Ishikawa (cell line): Measurements from ENCODE around the gene ZPBP2.

Source experiments
- CEBPB ChIP-seq: IDR thresholded peaks from 2 replicates; pipeline ENCODE4 v1.6.1; 2012
- CREB1 ChIP-seq: IDR thresholded peaks from 2 replicates; pipeline ENCODE4 v1.6.1; 2012; ENCODE audit warnings: low read depth
- EGR1 ChIP-seq: IDR thresholded peaks from 2 replicates; pipeline ENCODE4 v1.6.1; 2012
- EP300 ChIP-seq: IDR thresholded peaks from 2 replicates; pipeline ENCODE4 v1.6.1; 2012; ENCODE audit warnings: borderline replicate concordance
- FOXM1 ChIP-seq: IDR thresholded peaks from 2 replicates; pipeline ENCODE4 v1.6.1; 2012; ENCODE audit warnings: low read depth, borderline replicate concordance
- NFIC ChIP-seq: IDR thresholded peaks from 2 replicates; pipeline ENCODE4 v1.6.1; 2012
- RAD21 ChIP-seq: IDR thresholded peaks from 2 replicates; pipeline ENCODE4 v1.6.1; 2012; ENCODE audit warnings: low read depth
- TAF1 ChIP-seq: IDR thresholded peaks from 2 replicates; pipeline ENCODE4 v1.6.1; 2012; ENCODE audit warnings: low read depth, mild to moderate bottlenecking
- TCF12 ChIP-seq: IDR thresholded peaks from 2 replicates; pipeline ENCODE4 v1.6.1; 2012; ENCODE audit warnings: low read depth
- TEAD4 ChIP-seq: IDR thresholded peaks from 2 replicates; pipeline ENCODE4 v1.6.1; 2012
- YY1 ChIP-seq: IDR thresholded peaks from 2 replicates; pipeline ENCODE4 v1.6.1; 2012; ENCODE audit warnings: low read depth
- ZBTB7A ChIP-seq: IDR thresholded peaks from 2 replicates; pipeline ENCODE4 v1.6.1; 2012; ENCODE audit warnings: low read depth
- TF ChIP-seq, protein P1 (sequence below): IDR thresholded peaks from 2 replicates; pipeline ENCODE4 v1.6.1; 2012
- TF ChIP-seq, protein P2 (sequence below): IDR thresholded peaks from 2 replicates; pipeline ENCODE4 v1.6.1; 2012
- TF ChIP-seq, protein P3 (sequence below): IDR thresholded peaks from 2 replicates; pipeline ENCODE4 v1.6.1; 2012; ENCODE audit warnings: low read depth, mild to moderate bottlenecking

Gene ZPBP2

DNA sequence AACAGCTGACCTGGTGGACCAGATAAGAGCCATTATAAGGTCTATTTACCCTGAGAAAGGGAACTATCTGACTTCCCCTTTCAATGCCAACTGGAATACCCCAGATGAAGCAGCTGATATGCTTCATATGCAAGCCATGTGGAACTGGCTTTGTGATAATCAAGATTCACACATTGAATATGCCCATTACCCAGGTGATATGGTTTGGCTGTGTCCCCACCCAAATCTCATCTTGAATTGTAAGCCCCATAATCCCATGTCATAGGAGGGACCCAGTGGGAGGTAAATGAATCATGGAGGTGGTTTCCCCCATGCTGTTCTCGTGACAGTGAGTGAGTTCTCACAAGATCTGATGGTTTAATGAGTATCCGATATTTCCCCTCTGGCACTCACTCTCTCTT is 46.0 kb upstream of the ZPBP2 start:
- TF ChIP-seq ZBTB7A (no peak), TAF1 (no peak), YY1 (no peak), CREB1 (no peak), EP300 (no peak), EGR1 (no peak), TCF12 (no peak), TEAD4 (no peak), NFIC (no peak), RAD21 (no peak), CEBPB (no peak), FOXM1 (no peak)
- TF ChIP-seq, protein P1, sequence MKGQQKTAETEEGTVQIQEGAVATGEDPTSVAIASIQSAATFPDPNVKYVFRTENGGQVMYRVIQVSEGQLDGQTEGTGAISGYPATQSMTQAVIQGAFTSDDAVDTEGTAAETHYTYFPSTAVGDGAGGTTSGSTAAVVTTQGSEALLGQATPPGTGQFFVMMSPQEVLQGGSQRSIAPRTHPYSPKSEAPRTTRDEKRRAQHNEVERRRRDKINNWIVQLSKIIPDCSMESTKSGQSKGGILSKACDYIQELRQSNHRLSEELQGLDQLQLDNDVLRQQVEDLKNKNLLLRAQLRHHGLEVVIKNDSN = no peak
- TF ChIP-seq, protein P2, sequence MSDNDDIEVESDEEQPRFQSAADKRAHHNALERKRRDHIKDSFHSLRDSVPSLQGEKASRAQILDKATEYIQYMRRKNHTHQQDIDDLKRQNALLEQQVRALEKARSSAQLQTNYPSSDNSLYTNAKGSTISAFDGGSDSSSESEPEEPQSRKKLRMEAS = no peak
- TF ChIP-seq, protein P3, sequence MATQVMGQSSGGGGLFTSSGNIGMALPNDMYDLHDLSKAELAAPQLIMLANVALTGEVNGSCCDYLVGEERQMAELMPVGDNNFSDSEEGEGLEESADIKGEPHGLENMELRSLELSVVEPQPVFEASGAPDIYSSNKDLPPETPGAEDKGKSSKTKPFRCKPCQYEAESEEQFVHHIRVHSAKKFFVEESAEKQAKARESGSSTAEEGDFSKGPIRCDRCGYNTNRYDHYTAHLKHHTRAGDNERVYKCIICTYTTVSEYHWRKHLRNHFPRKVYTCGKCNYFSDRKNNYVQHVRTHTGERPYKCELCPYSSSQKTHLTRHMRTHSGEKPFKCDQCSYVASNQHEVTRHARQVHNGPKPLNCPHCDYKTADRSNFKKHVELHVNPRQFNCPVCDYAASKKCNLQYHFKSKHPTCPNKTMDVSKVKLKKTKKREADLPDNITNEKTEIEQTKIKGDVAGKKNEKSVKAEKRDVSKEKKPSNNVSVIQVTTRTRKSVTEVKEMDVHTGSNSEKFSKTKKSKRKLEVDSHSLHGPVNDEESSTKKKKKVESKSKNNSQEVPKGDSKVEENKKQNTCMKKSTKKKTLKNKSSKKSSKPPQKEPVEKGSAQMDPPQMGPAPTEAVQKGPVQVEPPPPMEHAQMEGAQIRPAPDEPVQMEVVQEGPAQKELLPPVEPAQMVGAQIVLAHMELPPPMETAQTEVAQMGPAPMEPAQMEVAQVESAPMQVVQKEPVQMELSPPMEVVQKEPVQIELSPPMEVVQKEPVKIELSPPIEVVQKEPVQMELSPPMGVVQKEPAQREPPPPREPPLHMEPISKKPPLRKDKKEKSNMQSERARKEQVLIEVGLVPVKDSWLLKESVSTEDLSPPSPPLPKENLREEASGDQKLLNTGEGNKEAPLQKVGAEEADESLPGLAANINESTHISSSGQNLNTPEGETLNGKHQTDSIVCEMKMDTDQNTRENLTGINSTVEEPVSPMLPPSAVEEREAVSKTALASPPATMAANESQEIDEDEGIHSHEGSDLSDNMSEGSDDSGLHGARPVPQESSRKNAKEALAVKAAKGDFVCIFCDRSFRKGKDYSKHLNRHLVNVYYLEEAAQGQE = no peak

DNA sequence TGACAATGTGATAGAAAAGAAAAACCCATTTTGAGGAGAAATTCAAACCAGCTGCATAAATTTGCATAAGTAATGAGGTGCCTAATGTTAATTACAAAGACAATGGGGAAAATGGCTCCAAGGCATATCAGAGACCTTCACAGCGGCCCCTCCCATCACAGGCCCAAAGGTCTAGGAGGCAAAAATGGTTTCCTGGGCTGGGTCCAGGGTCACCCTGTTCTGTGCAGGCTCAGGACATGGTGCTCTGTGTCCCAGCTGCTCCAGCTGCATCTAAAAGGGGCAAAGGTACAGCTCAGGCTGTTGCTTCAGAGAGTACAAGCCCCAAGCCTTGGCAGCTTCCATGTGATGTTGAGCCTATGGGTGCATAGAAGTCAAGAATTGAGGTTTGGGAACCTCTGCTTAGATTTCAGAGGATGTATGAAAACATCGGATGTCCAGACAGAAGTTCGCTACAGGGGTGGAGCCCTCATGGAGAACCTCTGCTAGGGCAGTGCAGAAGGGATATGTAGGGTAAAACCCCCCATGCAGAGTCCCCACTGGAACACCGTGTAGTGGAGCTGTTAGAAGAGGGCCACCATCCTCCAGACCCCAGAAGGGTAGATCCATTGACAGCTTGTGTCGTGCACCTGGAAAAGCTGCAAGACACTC is 44.5 kb upstream of the ZPBP2 start:
- TF ChIP-seq CREB1 (no peak), TEAD4 (no peak), EGR1 (no peak), CEBPB (no peak), YY1 (no peak), NFIC (no peak), EP300 (no peak), RAD21 (no peak), TCF12 (no peak), TAF1 (no peak), ZBTB7A (no peak), FOXM1 (no peak)
- TF ChIP-seq, protein P3 = no peak
- TF ChIP-seq, protein P2 = no peak

DNA sequence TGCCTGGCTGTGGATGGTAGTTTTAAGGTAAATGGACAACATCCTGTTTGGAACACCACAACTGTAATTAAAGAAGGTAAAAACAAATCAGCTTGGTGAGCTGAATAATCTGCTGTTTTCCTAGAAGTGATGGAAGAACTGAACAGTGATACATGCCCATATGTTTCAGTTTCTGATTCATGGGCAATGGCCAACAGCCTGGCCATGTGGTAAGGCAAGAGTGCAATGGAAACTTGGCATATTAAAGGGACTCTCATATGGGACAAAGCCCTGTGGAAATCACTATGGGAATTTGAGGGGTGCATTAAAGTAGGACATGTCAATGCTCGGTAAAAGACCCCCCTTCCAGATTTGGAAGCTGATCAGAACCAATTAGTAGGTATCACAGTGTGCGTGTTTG is 41.7 kb upstream of the ZPBP2 start:
- TF ChIP-seq TEAD4 (no peak), CREB1 (no peak), FOXM1 (no peak), NFIC (no peak), YY1 (no peak), EP300 (no peak), RAD21 (no peak), TCF12 (no peak), ZBTB7A (no peak), TAF1 (no peak), EGR1 (no peak)
- TF ChIP-seq, protein P1 = no peak
- TF ChIP-seq, protein P3 = no peak

DNA sequence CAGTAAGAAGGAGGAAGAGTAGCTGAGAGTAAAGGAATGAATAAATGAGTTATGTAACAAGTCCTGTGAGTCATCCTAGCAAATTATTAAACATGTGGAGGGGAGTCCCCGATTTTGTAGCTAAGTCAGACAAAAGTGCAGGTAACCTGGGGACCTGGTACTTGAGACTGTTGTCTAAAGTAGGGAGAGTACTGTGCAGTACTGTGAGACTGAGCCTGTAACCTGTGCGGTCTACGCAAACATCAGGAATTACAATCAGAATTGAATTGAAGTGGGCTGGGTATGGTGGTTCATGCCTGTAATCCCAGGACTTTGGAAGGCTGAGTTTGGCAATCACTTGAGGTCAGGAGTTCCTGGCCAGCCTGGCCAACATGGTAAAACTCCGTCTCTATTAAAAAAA is 39.6 kb upstream of the ZPBP2 start:
- TF ChIP-seq EP300 (no peak), CREB1 (no peak), NFIC (no peak), FOXM1 (no peak), ZBTB7A (no peak), TCF12 (no peak), CEBPB (no peak), EGR1 (no peak), TEAD4 (no peak), YY1 (no peak), TAF1 (no peak)
- TF ChIP-seq, protein P2 = no peak
- TF ChIP-seq, protein P3 = no peak
